NCI-H82 (cell line): ENCODE results near the gene TMBIM4.
"Not testable (repeated sequence)": the region's sequence is repeated elsewhere in the genome, so short reads cannot be mapped to it uniquely, and the experiment has no call there.

Experiments
- DNase-seq: peaks from one replicate; lab custom pipeline; 2025; lab: John Stamatoyannopoulos, UW

Gene TMBIM4

GRCh38 chr12:66169221-66170170 is at the start of gene TMBIM4:
Gene TMBIM4, minus strand, starts transcription at chr12:66169996. Its CDS starts 45 bp downstream, at chr12:66169951.
- DNase-seq: peak; percentile 95

GRCh38 chr12:66217342-66217917 is 47.6 kb upstream of the TMBIM4 start:
- DNase-seq: no peak

- not testable (repeated sequence) for DNase-seq
Measured at GRCh38 chr12:66213011-66213410, 43.2 kb upstream of the TMBIM4 start.

GRCh38 chr12:66211573-66211972 is 41.8 kb upstream of the TMBIM4 start:
- not testable (repeated sequence) for DNase-seq

- DNase-seq: no peak
Measured at GRCh38 chr12:66210840-66211239, 41.0 kb upstream of the TMBIM4 start.

GRCh38 chr12:66206141-66206540 is 36.3 kb upstream of the TMBIM4 start:
- no peak for DNase-seq

- no peak for DNase-seq
Measured at GRCh38 chr12:66203820-66204219, 34.0 kb upstream of the TMBIM4 start.

- no peak for DNase-seq
Measured at GRCh38 chr12:66199831-66200509, 30.2 kb upstream of the TMBIM4 start.

- no peak for DNase-seq
Measured at GRCh38 chr12:66199141-66199540, 29.3 kb upstream of the TMBIM4 start.

GRCh38 chr12:66197495-66197921 is 27.7 kb upstream of the TMBIM4 start:
- no peak for DNase-seq

GRCh38 chr12:66196806-66197205 is 27.0 kb upstream of the TMBIM4 start:
- no peak for DNase-seq

GRCh38 chr12:66195242-66195641 is 25.4 kb upstream of the TMBIM4 start:
- DNase-seq: no peak

- DNase-seq: no peak
Measured at GRCh38 chr12:66194122-66194521, 24.3 kb upstream of the TMBIM4 start.

GRCh38 chr12:66191547-66192126 is 21.8 kb upstream of the TMBIM4 start:
- no peak for DNase-seq

GRCh38 chr12:66190519-66191370 is 20.9 kb upstream of the TMBIM4 start:
- DNase-seq: no peak

GRCh38 chr12:66189889-66190288 is 20.1 kb upstream of the TMBIM4 start:
- no peak for DNase-seq

- DNase-seq: no peak
Measured at GRCh38 chr12:66189486-66189843, 19.7 kb upstream of the TMBIM4 start.

- peak; percentile 34 for DNase-seq
Measured at GRCh38 chr12:66188584-66189485, 19.0 kb upstream of the TMBIM4 start, which contains the start of gene IRAK3. Gene IRAK3, plus strand, starts transcription at chr12:66189214. Its CDS starts 86 bp downstream, at chr12:66189300.

- no peak for DNase-seq
Measured at GRCh38 chr12:66187821-66188220, 18.0 kb upstream of the TMBIM4 start.

- DNase-seq: no peak
Measured at GRCh38 chr12:66187036-66187435, 17.2 kb upstream of the TMBIM4 start.
